ENCODE measurements around the gene DNAH14. TPM values are rescaled to one million over a fixed set of nuclear protein-coding genes. Genes with fewer than 3 reads are reported as not detected.

The DNAH14 gene
- polyA plus RNA-seq, 6 donors from 2014 or later, result 0.12 to 0.43 TPM; not detected in 4

DNA sequence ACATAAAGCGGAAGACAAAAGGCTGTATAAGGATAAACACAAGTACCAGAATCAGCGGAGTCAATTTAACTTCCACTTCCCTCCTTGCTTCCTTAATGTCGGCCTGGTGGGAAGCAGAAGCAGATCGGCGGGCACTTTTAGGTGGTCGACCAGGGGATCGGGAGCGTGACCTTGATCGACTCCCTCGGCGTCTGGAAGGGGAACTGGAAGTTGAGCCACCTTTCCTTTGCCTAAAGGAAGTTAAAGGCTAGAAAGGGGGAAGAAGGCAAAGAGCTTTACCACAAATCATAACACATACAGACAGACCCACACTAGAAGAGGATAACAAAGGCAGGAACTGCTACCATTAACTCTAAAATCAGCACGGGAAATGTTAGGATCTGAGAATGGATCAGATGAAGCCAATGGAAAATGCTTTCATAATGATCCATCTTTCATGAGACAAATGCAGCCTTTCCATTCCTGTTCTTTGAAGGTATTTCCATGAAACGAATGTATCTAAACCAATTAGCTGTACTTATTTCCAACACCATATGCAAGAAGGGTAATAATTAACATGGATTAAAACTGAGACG, 492.6 kb downstream of the DNAH14 start:
- H3K4me3 Mint-ChIP-seq, result peak overlapping the region in 2 of 8 donors; percentile 19 to 51
- DNase-seq (no peak), ATAC-seq (ENCODE audit: low read depth in 2 of 2) (no peak)
- H3K27me3 Mint-ChIP-seq, result no peaks in the 10 kb centered on the region
- H3K9me3 Mint-ChIP-seq, result no peaks in the 10 kb centered on the region
- peak overlapping the region in 5 of 6 donors; percentile 24 to 89 (median 75) for H3K27ac Mint-ChIP-seq
- peaks cover 18 to 23% of the 10 kb centered on the region in 2 donors for H3K36me3 Mint-ChIP-seq
- H3K4me1 Mint-ChIP-seq, result peaks cover 47 to 59% (median 57%) of the 10 kb centered on the region in 3 donors

DNA sequence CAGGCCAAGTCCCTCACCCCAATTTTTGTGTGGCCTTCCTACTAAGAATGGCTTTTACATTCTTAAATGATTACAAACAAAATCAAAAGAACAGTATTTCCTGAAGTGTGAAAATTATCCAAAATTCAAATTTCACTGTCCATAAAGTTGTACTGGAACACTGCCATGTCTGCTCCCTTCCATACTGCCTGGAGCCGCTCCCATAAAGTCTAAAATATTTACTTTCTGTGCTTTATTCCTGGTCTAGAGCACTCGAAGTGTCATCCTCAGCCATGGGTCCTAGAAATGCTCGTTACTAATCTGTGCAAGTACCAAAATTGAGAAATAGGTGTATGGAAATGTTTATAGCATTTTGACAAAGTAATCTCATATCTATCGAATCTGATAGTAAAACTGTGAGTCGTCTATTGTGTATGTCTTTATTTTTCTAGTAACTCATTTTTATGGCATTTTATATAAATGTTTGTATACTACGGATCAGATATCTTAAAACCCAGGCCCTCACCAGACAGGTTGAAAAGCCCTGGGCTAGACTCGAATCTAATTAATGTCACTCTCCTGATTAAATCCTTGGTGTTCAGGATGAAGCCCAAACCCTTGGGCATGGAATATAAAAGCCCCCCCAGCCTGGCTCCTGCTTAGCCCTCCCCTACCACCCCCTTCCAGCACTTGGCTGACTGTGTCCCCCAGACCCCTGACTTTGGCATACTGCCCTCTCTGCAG, 493.5 kb downstream of the DNAH14 start:
- no peak for DNase-seq
- H3K27ac Mint-ChIP-seq, result peak overlapping the region in 5 of 6 donors; percentile 24 to 85 (median 69)
- H3K4me1 Mint-ChIP-seq, result peaks cover 47 to 59% (median 57%) of the 10 kb centered on the region in 3 donors

GRCh38 chr1:225423518-225423855, 494.0 kb downstream of the DNAH14 start:
- peak overlapping the region in 5 of 6 donors; percentile 24 to 76 (median 60) for H3K27ac Mint-ChIP-seq
- peaks cover 47 to 57% (median 57%) of the 10 kb centered on the region in 3 donors for H3K4me1 Mint-ChIP-seq
- no peaks in the 10 kb centered on the region for H3K9me3 Mint-ChIP-seq
- peak overlapping the region in 3 of 8 donors; percentile 15 to 86 (median 20) for H3K4me3 Mint-ChIP-seq
- peaks cover 8 to 18% of the 10 kb centered on the region in 2 donors for H3K36me3 Mint-ChIP-seq
- H3K27me3 Mint-ChIP-seq, result no peaks in the 10 kb centered on the region
- ATAC-seq (ENCODE audit: low read depth in 2 of 2) (no peak), DNase-seq (no peak)

More for the DNA sequence above, 493.5 kb downstream of the DNAH14 start:
- Mint-ChIP-seq H3K4me3 (no peak overlapping the region), H3K27me3 (no peaks in the 10 kb centered on the region), H3K9me3 (no peaks in the 10 kb centered on the region), H3K36me3 (peaks cover 13 to 19% of the 10 kb centered on the region in 2 donors)
- ATAC-seq (ENCODE audit: low read depth in 2 of 2), result no peak

DNA sequence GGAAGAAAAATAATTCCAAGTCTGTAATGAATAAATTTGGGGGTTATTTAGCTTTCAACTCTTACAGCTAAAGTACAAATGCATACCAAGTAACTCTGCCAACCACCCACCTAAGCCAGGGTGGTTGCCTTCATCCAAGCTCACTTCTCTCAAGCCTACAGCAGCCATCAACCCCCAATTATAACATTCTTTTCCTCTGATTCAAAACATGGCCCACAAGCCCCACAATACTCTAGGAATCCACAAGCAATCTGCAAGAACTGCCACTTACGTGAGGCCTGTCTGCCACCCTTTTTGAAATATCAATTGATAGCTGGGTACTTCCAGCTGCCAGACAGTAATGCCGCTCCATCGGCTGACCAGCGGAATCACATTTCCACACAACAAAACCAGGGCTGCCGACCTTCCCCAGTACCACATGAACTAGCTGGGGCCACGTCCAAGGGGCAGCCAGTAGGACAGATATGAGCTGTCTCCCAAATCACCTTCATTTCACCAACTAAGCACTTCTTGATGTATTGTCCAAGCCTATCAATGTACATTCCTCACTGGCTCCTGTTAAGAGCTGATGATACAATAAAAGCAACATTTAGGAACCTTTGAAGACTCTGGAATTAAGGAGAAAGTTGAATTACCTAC, 495.2 kb downstream of the DNAH14 start:
- peaks cover 46 to 61% (median 50%) of the 10 kb centered on the region in 3 donors for H3K4me1 Mint-ChIP-seq
- no peaks in the 10 kb centered on the region for H3K27me3 Mint-ChIP-seq
- DNase-seq, result no peak
- peak overlapping the region in 4 of 6 donors; percentile 54 to 96 (median 74) for H3K27ac Mint-ChIP-seq
- peaks cover 0 to 12% of the 10 kb centered on the region in 2 donors for H3K36me3 Mint-ChIP-seq
- ATAC-seq (ENCODE audit: low read depth in 2 of 2), result no peak
- peak overlapping the region in 7 of 8 donors; percentile 35 to 86 (median 55) for H3K4me3 Mint-ChIP-seq
- H3K9me3 Mint-ChIP-seq, result no peaks in the 10 kb centered on the region

DNA sequence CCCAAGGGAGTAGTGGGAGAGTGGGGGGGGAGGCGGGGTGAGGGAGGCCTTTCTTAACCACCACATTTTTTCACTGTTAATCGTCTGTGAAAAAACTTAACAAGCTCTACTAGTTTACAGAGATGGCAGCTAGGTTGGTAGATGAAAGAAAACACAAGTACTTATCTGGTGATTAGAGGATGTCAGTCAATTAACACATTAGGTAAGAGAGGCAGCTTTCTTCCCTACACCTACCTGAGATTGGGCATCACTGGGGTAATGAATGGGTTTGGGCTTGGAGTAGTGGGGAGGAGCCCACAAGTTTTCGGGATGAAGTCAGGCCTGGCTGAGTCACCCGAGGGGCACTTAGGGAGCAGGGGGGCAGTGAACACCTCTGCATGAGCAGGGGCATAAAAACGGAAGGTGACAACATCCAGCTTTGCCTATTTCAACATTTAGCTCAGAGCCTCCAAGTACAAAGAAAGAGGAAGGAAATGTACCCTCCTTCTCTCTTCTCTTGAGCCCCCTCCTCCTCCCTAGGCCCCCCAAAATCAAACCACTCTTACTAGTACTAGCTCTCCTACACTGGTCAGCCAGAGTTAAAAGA, 495.8 kb downstream of the DNAH14 start:
- DNase-seq (no peak), ATAC-seq (ENCODE audit: low read depth in 2 of 2) (no peak)
- H3K9me3 Mint-ChIP-seq, result no peaks in the 10 kb centered on the region
- peaks cover 46 to 60% (median 50%) of the 10 kb centered on the region in 3 donors for H3K4me1 Mint-ChIP-seq
- peaks cover 0 to 8% of the 10 kb centered on the region in 2 donors for H3K36me3 Mint-ChIP-seq
- peak overlapping the region; percentile 83 to 99 (median 90) for H3K4me3 Mint-ChIP-seq
- H3K27me3 Mint-ChIP-seq, result no peaks in the 10 kb centered on the region
- H3K27ac Mint-ChIP-seq, result peak overlapping the region; percentile 72 to 96 (median 82)

- H3K27me3 Mint-ChIP-seq, result no peaks in the 10 kb centered on the region
- peak overlapping the region; percentile 83 to 99 (median 90) for H3K4me3 Mint-ChIP-seq
- peak; percentile 69 for DNase-seq
- peak; percentile 25 to 26 for ATAC-seq (ENCODE audit: low read depth in 2 of 2)
- peaks cover 0 to 7% of the 10 kb centered on the region in 2 donors for H3K36me3 Mint-ChIP-seq
- H3K4me1 Mint-ChIP-seq, result peaks cover 46 to 58% (median 50%) of the 10 kb centered on the region in 3 donors
- H3K9me3 Mint-ChIP-seq, result no peaks in the 10 kb centered on the region
- H3K27ac Mint-ChIP-seq, result peak overlapping the region; percentile 0 to 98 (median 86)
Measured at GRCh38 chr1:225426395-225427234, 497.1 kb downstream of the DNAH14 start.

DNA sequence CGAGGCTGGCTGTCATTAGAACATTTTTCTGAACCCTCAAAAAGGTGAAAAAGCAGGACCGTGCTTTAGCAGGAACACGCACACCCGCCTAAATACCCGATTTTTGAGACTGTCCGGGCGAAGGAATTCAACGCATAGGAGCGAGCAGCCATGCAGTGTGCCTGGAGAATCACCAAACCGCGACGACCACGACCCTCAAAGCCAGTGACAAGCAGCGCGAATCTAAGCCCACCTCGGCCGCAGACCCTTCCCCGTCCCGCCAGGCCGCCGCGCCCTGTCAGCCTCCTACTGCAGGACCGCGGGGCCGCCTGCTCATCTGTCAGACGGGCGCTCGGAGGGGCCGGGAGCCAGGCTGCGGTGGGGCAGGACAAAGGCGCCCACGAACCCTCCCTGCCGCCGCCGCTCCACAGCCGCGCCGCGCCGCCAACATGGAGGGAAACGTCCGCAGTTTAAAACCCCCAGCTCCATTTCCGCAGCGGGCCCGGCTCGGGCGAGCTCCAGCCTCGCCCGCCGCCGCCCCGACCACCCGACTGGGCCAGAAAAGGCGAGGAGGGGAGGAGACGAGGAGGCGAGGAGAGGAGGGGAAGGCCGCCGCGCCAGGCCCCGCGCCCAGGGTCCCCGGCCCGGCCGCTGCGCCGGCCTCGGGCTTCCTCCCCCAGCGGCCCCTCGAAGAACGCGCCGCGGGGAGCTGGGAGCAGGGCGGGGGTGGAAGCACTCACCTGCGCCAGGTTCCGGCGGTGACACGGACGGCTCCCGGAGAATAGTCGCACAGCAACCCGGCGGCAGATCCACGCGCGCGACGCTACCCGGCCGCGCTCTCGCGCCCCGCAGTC, 498.0 kb downstream of the DNAH14 start, which contains the start of gene LBR:
Gene LBR, minus strand, starts transcription at position 804 of the 833 bp plus-strand sequence. CDS start 3,963 bp downstream, outside the sequence.
- Mint-ChIP-seq H3K4me3 (peak within 1 kb of the TSS; percentile 83 to 99 (median 92)), H3K36me3 (no peaks in the 10 kb centered on the region), H3K27me3 (no peaks in the 10 kb centered on the region), H3K4me1 (peaks cover 39 to 51% (median 42%) of the 10 kb centered on the region in 3 donors), H3K27ac (peak within 1 kb of the TSS; percentile 80 to 98 (median 95)), H3K9me3 (peaks cover 0 to 1% (median 0%) of the 10 kb centered on the region in 7 donors)
- no peak for DNase-seq
- peak; percentile 5 to 21 for ATAC-seq (ENCODE audit: low read depth in 2 of 2)

GRCh38 chr1:225428068-225428880, 498.8 kb downstream of the DNAH14 start:
- no peaks in the 10 kb centered on the region for H3K36me3 Mint-ChIP-seq
- peaks cover 34 to 43% (median 37%) of the 10 kb centered on the region in 3 donors for H3K4me1 Mint-ChIP-seq
- peak; percentile 88 for DNase-seq
- H3K27ac Mint-ChIP-seq, result peak overlapping the region; percentile 78 to 96 (median 94)
- H3K27me3 Mint-ChIP-seq, result no peaks in the 10 kb centered on the region
- peaks cover 0 to 2% (median 0%) of the 10 kb centered on the region in 7 donors for H3K9me3 Mint-ChIP-seq
- peak; percentile 80 to 82 for ATAC-seq (ENCODE audit: low read depth in 2 of 2)
- H3K4me3 Mint-ChIP-seq, result peak overlapping the region; percentile 83 to 94 (median 91)

DNA sequence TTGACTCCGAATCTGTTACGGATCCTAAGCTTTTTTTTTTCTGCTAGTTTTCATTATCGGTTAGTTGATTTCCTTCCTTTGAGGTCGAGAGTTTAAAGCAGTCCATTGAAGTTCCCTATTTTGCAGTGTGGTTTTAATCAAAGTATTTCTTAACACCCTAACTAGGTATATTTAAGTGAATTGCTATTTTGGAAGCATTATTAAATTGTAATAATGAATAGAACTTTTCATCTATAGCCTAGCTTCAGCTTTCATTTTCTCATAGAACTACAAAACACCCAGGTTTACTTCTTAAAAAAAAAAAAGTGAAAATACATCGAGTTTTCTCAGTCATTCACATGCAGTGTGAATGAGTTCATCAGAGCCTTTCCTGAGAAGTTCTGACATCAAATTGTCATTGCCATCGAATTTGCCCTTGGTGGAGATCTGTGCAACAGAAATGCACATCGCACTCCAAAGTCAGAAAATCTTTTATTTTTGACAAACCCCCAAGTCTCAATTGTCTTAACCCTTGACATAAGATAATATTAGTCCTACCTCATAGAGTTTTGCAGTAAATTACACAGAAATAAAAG, 499.5 kb downstream of the DNAH14 start:
- Mint-ChIP-seq H3K36me3 (no peaks in the 10 kb centered on the region), H3K4me3 (peak overlapping the region; percentile 83 to 94 (median 91)), H3K4me1 (peaks cover 28 to 36% (median 31%) of the 10 kb centered on the region in 3 donors), H3K9me3 (peaks cover 0 to 2% (median 0%) of the 10 kb centered on the region in 7 donors), H3K27me3 (no peaks in the 10 kb centered on the region), H3K27ac (peak overlapping the region; percentile 78 to 96 (median 94))
- DNase-seq, result no peak
- peak; percentile 29 to 32 for ATAC-seq (ENCODE audit: low read depth in 2 of 2)

DNA sequence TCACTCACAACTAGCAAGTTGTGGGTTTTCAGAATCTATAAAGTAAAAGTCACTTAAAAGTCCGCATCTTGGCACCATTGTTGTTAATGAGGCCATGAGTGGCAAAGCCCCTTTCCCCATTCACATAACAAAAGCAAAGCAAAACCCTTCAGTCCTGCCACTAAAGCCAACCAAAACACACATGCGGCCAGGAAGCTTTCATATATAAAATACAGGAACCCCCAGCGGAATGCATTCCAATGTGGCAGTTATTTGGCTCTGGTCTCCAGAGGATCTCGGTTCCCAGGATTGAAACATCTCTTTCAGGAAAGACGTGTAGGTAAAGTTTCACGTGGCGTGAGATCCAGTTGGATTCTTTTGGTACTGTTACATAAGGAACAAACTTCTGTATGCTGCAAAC, 500.8 kb downstream of the DNAH14 start:
- Mint-ChIP-seq H3K4me3 (peak overlapping the region in 1 of 8 donors; percentile 74), H3K4me1 (peaks cover 23 to 35% (median 31%) of the 10 kb centered on the region in 3 donors), H3K27me3 (no peaks in the 10 kb centered on the region), H3K9me3 (peaks cover 0 to 2% (median 0%) of the 10 kb centered on the region in 7 donors), H3K36me3 (no peaks in the 10 kb centered on the region), H3K27ac (peak overlapping the region in 1 of 6 donors; percentile 5)
- DNase-seq, result no peak
- no peak for ATAC-seq (ENCODE audit: low read depth in 2 of 2)

Data from naive B cell (primary cell).